ENCODE results near the gene IGSF9B. TPM values are rescaled to one million over a fixed set of nuclear protein-coding genes. Genes with fewer than 3 reads are reported as not detected.

IGSF9B gene
- total and polyA plus RNA-seq, 11 donors, result 14.6 to 78.5 (median 38.3) TPM

- ATAC-seq, result no peak
- H3K4me3 ChIP-seq, result no peak overlapping the region
- intact Hi-C loops (cut with DNase I), result no loop called here
Observed at GRCh38 chr11:133860151-133860550, 96.6 kb downstream of the IGSF9B start.

More at GRCh38 chr11:133860151-133860550, 96.6 kb downstream of the IGSF9B start:
- Histone ChIP-seq H3K27ac (no peak overlapping the region), H3K27me3 (peaks cover 0 to 23% (median 0%) of the 10 kb centered on the region in 9 donors), H3K36me3 (no peaks in the 10 kb centered on the region), H3K4me1 (no peaks in the 10 kb centered on the region), H3K9me3 (peaks cover 0 to 6% (median 0%) of the 10 kb centered on the region in 12 donors)
- 57 to 71% (median 61%) methylated on average over 6 of the region's 6 CpGs for WGBS, 4 donors
- TF ChIP-seq POLR2A (IDR thresholded peaks at IDR 0.05), result no peak
- no peak for TF ChIP-seq CTCF (IDR thresholded peaks at IDR 0.05)
- no peak for DNase-seq

Other genes with a start within 250 kb of the IGSF9B start
- not detected for gene SPATA19, start 111.5 kb downstream of the IGSF9B start, total RNA-seq
- not detected for gene SPATA19, start 111.5 kb downstream of the IGSF9B start, polyA plus RNA-seq
- 10 to 100 TPM; 23.4 to 56.9 (median 34.3) TPM for gene JAM3, start 112.1 kb upstream of the IGSF9B start, total RNA-seq
- 10 to 100 TPM; 11.9 to 18.5 TPM for gene JAM3, start 112.1 kb upstream of the IGSF9B start, polyA plus RNA-seq

Measured in heart left ventricle (tissue), 16 donors.